GM12873 (cell line): ENCODE results near the gene STK38L.

Source experiments
- CTCF ChIP-seq: IDR thresholded peaks from 2 replicates; pipeline ENCODE4 v1.5.1; 2012; ENCODE audit warnings: low read depth, mild to moderate bottlenecking, moderate library complexity, low read length, control low read depth; ENCODE audit not compliant: insufficient read depth; ENCODE audit errors: missing control alignments

STK38L gene

GRCh38 chr12:27282754-27283153 lies 38.7 kb downstream of the STK38L start:
- no peak for TF ChIP-seq CTCF

GRCh38 chr12:27284021-27284420 lies 39.9 kb downstream of the STK38L start:
- no peak for TF ChIP-seq CTCF

- no peak for TF ChIP-seq CTCF
Observed at GRCh38 chr12:27284751-27285150, 40.7 kb downstream of the STK38L start.

GRCh38 chr12:27285403-27285802 lies 41.3 kb downstream of the STK38L start:
- no peak for TF ChIP-seq CTCF

- TF ChIP-seq CTCF, result no peak
Observed at GRCh38 chr12:27289414-27289813, 45.3 kb downstream of the STK38L start.

- no peak for TF ChIP-seq CTCF
Observed at GRCh38 chr12:27290501-27291168, 46.5 kb downstream of the STK38L start.

GRCh38 chr12:27291862-27292261 lies 47.8 kb downstream of the STK38L start:
- TF ChIP-seq CTCF, result no peak
